Karpas-422 (cell line): Measurements from ENCODE around the gene SH2D1B. TPM values are rescaled to one million over a fixed set of nuclear protein-coding genes. Genes with fewer than 3 reads are reported as not detected.
"Not testable (repeated sequence)": the region's sequence is repeated elsewhere in the genome, so short reads cannot be mapped to it uniquely, and the experiment has no call there.

Experiments used
- DNase-seq: peaks from one replicate; pipeline ENCODE4 v3.0.0-alpha.2; 2015
- H2AFZ ChIP-seq: fragments of 200-600 bp; sonication (generic); 2 replicates; pipeline ENCODE4 v1.6.1; 2014; ENCODE audit warnings: antibody characterized with exemption, low read length, mixed read lengths
- H3K27ac ChIP-seq: fragments of 200-600 bp; sonication (generic); 2 replicates; pipeline ENCODE4 v1.5.1; 2014; ENCODE audit warnings: mild to moderate bottlenecking, low read length, moderate library complexity
- H3K27me3 ChIP-seq: fragments of 200-600 bp; sonication (generic); 2 replicates; pipeline ENCODE4 v1.6.1; 2014; ENCODE audit warnings: low read length, mixed read lengths
- H3K36me3 ChIP-seq: fragments of 200-600 bp; sonication (generic); 2 replicates; pipeline ENCODE4 v1.6.1; 2014; ENCODE audit warnings: low read length, mixed read lengths; ENCODE audit not compliant: insufficient read depth
- H3K4me1 ChIP-seq: fragments of 200-600 bp; sonication (generic); 2 replicates; pipeline ENCODE4 v1.6.1; 2014; ENCODE audit warnings: mild to moderate bottlenecking, low read length, mixed read lengths
- H3K4me2 ChIP-seq: fragments of 200-600 bp; sonication (generic); 2 replicates; pipeline ENCODE4 v1.6.1; 2014; ENCODE audit warnings: low read length, low read depth, mild to moderate bottlenecking; ENCODE audit not compliant: poor library complexity, severe bottlenecking
- H3K4me3 ChIP-seq: fragments of 200-600 bp; sonication (generic); 2 replicates; pipeline ENCODE4 v1.5.1; 2014; ENCODE audit warnings: mild to moderate bottlenecking, antibody characterized with exemption, low read length, mixed read lengths
- H3K79me2 ChIP-seq: fragments of 200-600 bp; sonication (generic); 2 replicates; pipeline ENCODE4 v1.6.1; 2014; ENCODE audit warnings: mild to moderate bottlenecking, low read length, mixed read lengths
- H3K9ac ChIP-seq: fragments of 200-600 bp; sonication (generic); 2 replicates; pipeline ENCODE4 v1.6.0; 2014; ENCODE audit warnings: low read length
- H3K9me2 ChIP-seq: fragments of 200-600 bp; sonication (generic), shearing (Covaris generic); replicated peaks from 2 replicates; pipeline ENCODE4 v1.6.0; 2014; ENCODE audit warnings: mild to moderate bottlenecking, low read length, moderate library complexity; ENCODE audit not compliant: insufficient read depth
- H3K9me3 ChIP-seq: fragments of 300-700, 200-600 bp; sonication (generic); 2 replicates; pipeline ENCODE4 v1.6.1; 2014; ENCODE audit warnings: low read length, mixed read lengths
- H4K20me1 ChIP-seq: fragments of 200-600 bp; sonication (generic); 2 replicates; pipeline ENCODE4 v1.6.1; 2014; ENCODE audit warnings: mild to moderate bottlenecking, antibody characterized with exemption, low read length, low read depth; ENCODE audit not compliant: insufficient read depth
- total RNA-seq: library from RNA; depleted of rRNA; stranded (reverse); fragments of >200 nt; shearing (Covaris generic); gene quantifications from 2 replicates; pipeline ENCODE4 v1.2.3, GENCODE V29; 2014; ENCODE audit warnings: low replicate concordance

The SH2D1B gene
- total RNA-seq, 1 experiment from 2014 or later: not detected

DNA sequence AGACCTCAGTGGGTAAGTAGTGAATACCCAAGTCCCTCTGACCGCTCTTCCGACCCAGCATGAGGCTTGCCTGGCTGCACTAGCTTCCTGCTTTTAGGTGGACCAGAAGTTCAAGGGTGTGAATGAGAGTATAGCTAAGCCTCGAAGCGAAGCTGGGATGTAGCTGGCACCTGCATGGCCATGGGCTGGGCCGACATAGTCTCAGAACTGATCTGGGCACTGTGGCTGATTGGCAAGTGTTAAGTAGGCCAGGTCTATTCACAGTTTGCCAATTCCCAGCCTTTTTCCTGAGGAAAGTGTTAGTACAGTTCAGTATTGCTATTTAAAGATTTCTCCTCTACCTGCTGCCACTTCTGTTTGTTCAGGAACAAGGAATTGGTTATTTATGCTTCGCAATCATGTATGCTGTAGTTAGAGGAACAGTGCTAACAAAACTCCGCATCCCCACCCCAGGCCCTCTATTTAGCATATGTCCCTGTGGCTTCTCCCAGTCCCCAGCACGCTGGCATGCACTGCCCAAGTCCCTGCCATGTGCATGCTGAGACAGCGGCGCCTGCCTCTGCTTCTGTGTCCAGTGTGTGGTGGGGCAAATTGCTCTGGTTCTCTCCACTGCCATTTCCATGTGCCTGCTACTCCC, 51.6 kb downstream of the SH2D1B start:
- no peak overlapping the region for H3K4me3 ChIP-seq
- no peak overlapping the region for H3K9ac ChIP-seq
- no peaks in the 10 kb centered on the region for H3K9me2 ChIP-seq
- H3K27ac ChIP-seq: no peak overlapping the region
- no peaks in the 10 kb centered on the region for H3K9me3 ChIP-seq
- H3K4me1 ChIP-seq: no peaks in the 10 kb centered on the region
- H3K27me3 ChIP-seq: no peaks in the 10 kb centered on the region
- no peaks in the 10 kb centered on the region for H4K20me1 ChIP-seq
- no peaks in the 10 kb centered on the region for H3K36me3 ChIP-seq
- no peak for DNase-seq
- H2AFZ ChIP-seq: no peak overlapping the region
- H3K79me2 ChIP-seq: no peaks in the 10 kb centered on the region
- H3K4me2 ChIP-seq: no peak overlapping the region

DNA sequence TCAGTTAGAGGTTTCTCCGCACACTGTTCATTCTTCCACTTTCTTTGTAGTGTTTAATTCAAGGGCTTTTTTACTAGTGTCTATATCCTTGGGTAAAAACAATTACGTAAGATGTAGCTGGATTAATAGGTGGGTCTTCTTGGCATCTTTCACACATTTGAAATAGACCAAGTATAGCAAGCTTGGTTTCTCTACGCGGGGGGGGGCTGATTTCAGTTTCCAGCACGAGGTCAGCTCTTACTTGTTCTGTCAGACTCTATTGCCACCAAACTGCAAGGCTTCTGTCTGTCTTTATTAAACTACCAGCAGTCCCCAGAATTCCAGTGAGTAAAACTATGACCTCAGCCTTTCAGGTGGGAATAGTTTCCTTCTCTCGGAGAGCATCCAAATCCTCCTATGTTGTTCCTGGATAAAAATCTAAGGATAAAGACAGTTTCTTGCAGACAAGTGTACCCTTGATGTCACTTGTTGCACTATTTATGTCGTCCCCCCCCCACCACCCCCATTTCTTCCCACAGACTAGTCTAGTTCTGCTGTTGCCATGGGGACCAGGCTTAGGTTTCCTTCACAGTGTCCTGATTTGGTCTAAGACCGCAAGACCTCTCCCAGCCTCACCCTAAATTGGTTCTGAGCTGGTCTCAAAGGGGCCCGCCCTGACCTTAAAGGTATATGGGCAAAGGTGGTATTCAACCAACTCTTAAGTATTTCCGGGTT, 52.3 kb downstream of the SH2D1B start:
- Histone ChIP-seq H3K9me2 (no peaks in the 10 kb centered on the region), H3K9ac (no peak overlapping the region), H4K20me1 (no peaks in the 10 kb centered on the region), H3K4me1 (no peaks in the 10 kb centered on the region), H3K4me2 (no peak overlapping the region), H3K9me3 (no peaks in the 10 kb centered on the region), H3K79me2 (no peaks in the 10 kb centered on the region), H3K4me3 (no peak overlapping the region), H3K27me3 (no peaks in the 10 kb centered on the region), H3K27ac (no peak overlapping the region), H3K36me3 (no peaks in the 10 kb centered on the region), H2AFZ (no peak overlapping the region)
- no peak for DNase-seq

GRCh38 chr1:162358928-162359327, 53.0 kb downstream of the SH2D1B start:
- Histone ChIP-seq H3K4me3 (no peak overlapping the region), H4K20me1 (no peaks in the 10 kb centered on the region), H3K4me2 (no peak overlapping the region), H3K9ac (no peak overlapping the region), H3K36me3 (no peaks in the 10 kb centered on the region), H3K9me2 (no peaks in the 10 kb centered on the region), H3K79me2 (no peaks in the 10 kb centered on the region), H2AFZ (no peak overlapping the region), H3K27ac (no peak overlapping the region), H3K27me3 (no peaks in the 10 kb centered on the region), H3K4me1 (no peaks in the 10 kb centered on the region), H3K9me3 (no peaks in the 10 kb centered on the region)
- no peak for DNase-seq

GRCh38 chr1:162357681-162358266, 54.2 kb downstream of the SH2D1B start:
- DNase-seq: peak; percentile 90
- no peak overlapping the region for H3K9ac ChIP-seq
- H2AFZ ChIP-seq: no peak overlapping the region
- no peak overlapping the region for H3K4me2 ChIP-seq
- no peaks in the 10 kb centered on the region for H3K27me3 ChIP-seq
- no peaks in the 10 kb centered on the region for H3K36me3 ChIP-seq
- no peak overlapping the region for H3K4me3 ChIP-seq
- H3K9me3 ChIP-seq: no peaks in the 10 kb centered on the region
- no peaks in the 10 kb centered on the region for H3K9me2 ChIP-seq
- no peaks in the 10 kb centered on the region for H4K20me1 ChIP-seq
- H3K4me1 ChIP-seq: no peaks in the 10 kb centered on the region
- H3K27ac ChIP-seq: no peak overlapping the region
- H3K79me2 ChIP-seq: no peaks in the 10 kb centered on the region

DNA sequence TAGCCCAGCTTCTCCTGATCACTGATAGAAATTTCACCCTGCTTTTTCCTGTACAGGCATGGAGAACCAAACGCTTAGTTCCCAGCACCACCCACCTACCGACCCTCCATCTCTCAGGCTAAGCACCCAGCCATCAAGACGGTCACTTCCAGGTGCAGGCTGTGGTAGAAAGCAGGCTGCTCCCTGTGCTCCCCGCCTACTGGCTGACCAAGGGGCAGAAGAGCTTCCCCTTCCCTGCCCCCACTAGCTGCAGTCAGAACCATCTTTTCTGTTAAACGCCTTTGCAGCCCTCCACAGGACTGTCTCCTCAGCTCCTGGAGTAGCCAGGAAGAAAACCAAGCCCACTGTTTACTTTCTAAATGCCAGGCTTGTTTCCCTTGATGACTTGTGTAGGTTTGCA, 58.2 kb downstream of the SH2D1B start:
- Histone ChIP-seq H3K4me1 (no peaks in the 10 kb centered on the region), H2AFZ (no peak overlapping the region), H4K20me1 (no peaks in the 10 kb centered on the region), H3K4me2 (no peak overlapping the region), H3K4me3 (no peak overlapping the region), H3K79me2 (no peaks in the 10 kb centered on the region), H3K9me2 (no peaks in the 10 kb centered on the region), H3K9ac (no peak overlapping the region), H3K27me3 (no peaks in the 10 kb centered on the region), H3K27ac (no peak overlapping the region), H3K9me3 (no peaks in the 10 kb centered on the region), H3K36me3 (no peaks in the 10 kb centered on the region)
- no peak for DNase-seq

DNA sequence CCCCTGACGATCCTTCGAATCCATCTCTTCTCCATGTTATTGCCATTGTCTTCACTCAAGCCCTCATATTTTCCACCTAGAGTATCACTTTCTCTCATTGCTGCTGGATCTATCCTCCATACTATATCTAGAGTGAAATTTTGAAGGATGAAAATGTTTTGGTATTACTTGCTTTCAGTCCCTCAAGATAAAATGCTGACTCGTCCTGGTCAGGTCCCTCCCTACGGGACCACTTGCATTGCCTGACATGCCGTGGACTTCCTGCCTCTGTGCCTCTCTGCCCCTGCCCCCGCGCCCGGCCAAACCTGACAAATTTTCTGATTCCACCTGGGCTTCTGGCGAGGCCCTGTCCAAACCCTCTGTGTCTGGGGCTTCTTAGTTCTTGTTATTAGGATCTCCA, 58.9 kb downstream of the SH2D1B start:
- Histone ChIP-seq H3K9ac (no peak overlapping the region), H3K27me3 (no peaks in the 10 kb centered on the region), H3K27ac (no peak overlapping the region), H3K79me2 (no peaks in the 10 kb centered on the region), H3K4me2 (no peak overlapping the region), H3K4me3 (no peak overlapping the region), H3K4me1 (no peaks in the 10 kb centered on the region), H3K36me3 (no peaks in the 10 kb centered on the region), H2AFZ (no peak overlapping the region), H3K9me2 (no peaks in the 10 kb centered on the region), H4K20me1 (no peaks in the 10 kb centered on the region), H3K9me3 (no peaks in the 10 kb centered on the region)
- DNase-seq: no peak

GRCh38 chr1:162351874-162352273, 60.1 kb downstream of the SH2D1B start:
- H3K79me2 ChIP-seq, H3K27me3 ChIP-seq, H3K9me2 ChIP-seq, H3K4me2 ChIP-seq, H3K9ac ChIP-seq, H3K36me3 ChIP-seq, H4K20me1 ChIP-seq, H3K4me3 ChIP-seq, H3K9me3 ChIP-seq, H3K4me1 ChIP-seq, H2AFZ ChIP-seq, H3K27ac ChIP-seq, DNase-seq: not testable (repeated sequence)

GRCh38 chr1:162351246-162351842, 60.6 kb downstream of the SH2D1B start:
- no peaks in the 10 kb centered on the region for H3K9me3 ChIP-seq

More at GRCh38 chr1:162351246-162351842, 60.6 kb downstream of the SH2D1B start:
- no peak overlapping the region for H2AFZ ChIP-seq
- no peaks in the 10 kb centered on the region for H4K20me1 ChIP-seq
- no peaks in the 10 kb centered on the region for H3K79me2 ChIP-seq
- H3K9me2 ChIP-seq: no peaks in the 10 kb centered on the region
- H3K4me3 ChIP-seq: no peak overlapping the region
- H3K4me2 ChIP-seq: no peak overlapping the region
- H3K4me1 ChIP-seq: no peaks in the 10 kb centered on the region
- no peak for DNase-seq
- H3K27ac ChIP-seq: no peak overlapping the region
- no peak overlapping the region for H3K9ac ChIP-seq
- no peaks in the 10 kb centered on the region for H3K36me3 ChIP-seq
- no peaks in the 10 kb centered on the region for H3K27me3 ChIP-seq
